ENCODE results near the gene VWA2. TPM values are rescaled to one million over a fixed set of nuclear protein-coding genes. Genes with fewer than 3 reads are reported as not detected.

Gene VWA2
- total and polyA plus RNA-seq, 2 donors (not counting 1 experiment from before 2014, with no cell fraction given) = not detected

- no peak for ATAC-seq (ENCODE audit: low read depth)
- POLR2A ChIA-PET = no interaction called here
- no peak overlapping the region for H3K9ac ChIP-seq (ENCODE audit: low read length)
Measured at GRCh38 chr10:114307731-114308130, 68.7 kb downstream of the VWA2 start.

More at GRCh38 chr10:114307731-114308130, 68.7 kb downstream of the VWA2 start:
- Mint-ChIP-seq H3K27ac (no peak overlapping the region), H3K9me3 (ENCODE audit: insufficient read depth) (no peaks in the 10 kb centered on the region), H3K4me1 (peaks cover 13% of the 10 kb centered on the region), H3K27me3 (no peaks in the 10 kb centered on the region), H3K4me3 (no peak overlapping the region)
- no peak overlapping the region for H3K27ac ChIP-seq (ENCODE audit: low read length in 2 of 2)
- peaks cover 0 to 10% of the 10 kb centered on the region in 2 donors for H3K4me1 ChIP-seq (ENCODE audit: control insufficient read depth in 2 of 2, insufficient read depth in 2 of 2, low read length in 2 of 2)
- H2AFZ ChIP-seq (ENCODE audit: insufficient read depth, low read depth, low read length, poor library complexity, severe bottlenecking) = no peak overlapping the region
- CTCF ChIA-PET = interaction anchor here (0.8 to 2.3 kb wide), 3 partner anchors 387 to 820 kb away, joined by 3 to 11 read pairs (median 3); no protein-coding TSS in a partner anchor
- H3K4me3 ChIP-seq (ENCODE audit: control extremely low read depth in 1 of 5, extremely low read depth in 1 of 5, insufficient read depth in 1 of 5, low read depth in 2 of 5, low read length in 4 of 5) = no peak overlapping the region
- no peaks in the 10 kb centered on the region for H3K9me3 ChIP-seq (ENCODE audit: control extremely low read depth in 1 of 3, control insufficient read depth in 2 of 3, insufficient read depth in 1 of 3, low read length in 2 of 3)
- intact Hi-C loops (cut with micrococcal nuclease) = loop anchor here (10.0 kb wide), 1 partner anchor 127 kb away; no protein-coding TSS in a partner anchor
- H3K27me3 ChIP-seq (replicated peaks in 1 of 4; ENCODE audit: control extremely low read depth in 1 of 4, control insufficient read depth in 3 of 4, insufficient read depth in 4 of 4, low read length in 3 of 4) = no peaks in the 10 kb centered on the region
- TF ChIP-seq EZH2 (IDR thresholded peaks at IDR 0.05; ENCODE audit: borderline replicate concordance, insufficient read depth, low read depth, low read length, poor library complexity, severe bottlenecking) = no peak
- TF ChIP-seq CTCF (IDR thresholded peaks at IDR 0.05) = no peak
- 80% methylated on average over 10 of the region's 10 CpGs for WGBS (ENCODE audit: insufficient coverage)
- no peaks in the 10 kb centered on the region for H3K79me2 ChIP-seq (ENCODE audit: control insufficient read depth, insufficient read depth, low read length)
- H3K36me3 ChIP-seq (replicated peaks in 1 of 2; ENCODE audit: control extremely low read depth in 1 of 2, control insufficient read depth in 1 of 2, extremely low read depth in 1 of 2, insufficient read depth in 2 of 2, low read length in 1 of 2) = no peaks in the 10 kb centered on the region
- DNase-seq = no peak
- H3K4me2 ChIP-seq (replicated peaks; ENCODE audit: low read depth, low read length, poor library complexity, severe bottlenecking) = no peak overlapping the region
- no peaks in the 10 kb centered on the region for H4K20me1 ChIP-seq (ENCODE audit: control insufficient read depth, insufficient read depth, low read length, poor library complexity, severe bottlenecking)

Measured in B cell (primary cell).